Mesenchymal stem cell (in vitro differentiated cells and primary cell): ENCODE measurements around the gene VANGL2.
A peak's percentile ranks its signal among the peaks of the same experiment; 100 is the strongest.

Experiments
- DNase-seq: peaks from one replicate; pipeline ENCODE4 v3.0.0-alpha.2; 2013
- H2AFZ ChIP-seq: one replicate; pipeline ENCODE4 v1.6.1; 2013; ENCODE audit warnings: low read depth, mild to moderate bottlenecking, control low read depth, inconsistent platforms, low read length, moderate library complexity
- H2AK5ac ChIP-seq: 2 replicates; pipeline ENCODE4 v1.6.1; 2013; ENCODE audit warnings: low read length, moderate library complexity, mild to moderate bottlenecking, inconsistent platforms; ENCODE audit not compliant: severe bottlenecking
- H2BK120ac ChIP-seq: one replicate; pipeline ENCODE4 v1.6.1; 2013; ENCODE audit warnings: low read depth, mild to moderate bottlenecking, inconsistent platforms, low read length, moderate library complexity
- H2BK12ac ChIP-seq, 2 experiments: one replicate each; pipeline ENCODE4 v1.6.1; 2013; ENCODE audit warnings: inconsistent platforms in 2 of 2, low read length in 2 of 2, mild to moderate bottlenecking in 2 of 2, moderate library complexity in 2 of 2, control low read depth in 1 of 2
- H2BK15ac ChIP-seq: one replicate; pipeline ENCODE4 v1.6.1; 2013; ENCODE audit warnings: mild to moderate bottlenecking, low read depth, inconsistent platforms; ENCODE audit not compliant: poor library complexity, severe bottlenecking
- H2BK5ac ChIP-seq: 2 replicates; pipeline ENCODE4 v1.6.1; 2013; ENCODE audit warnings: low read depth, mild to moderate bottlenecking, low read length, control low read depth, inconsistent platforms; ENCODE audit not compliant: poor library complexity, severe bottlenecking
- H3K14ac ChIP-seq, 2 experiments: one replicate each; pipeline ENCODE4 v1.6.1; 2013; ENCODE audit warnings: inconsistent platforms in 2 of 2, low read length in 2 of 2, control low read depth in 1 of 2, mild to moderate bottlenecking in 1 of 2, moderate library complexity in 1 of 2
- H3K18ac ChIP-seq, 2 experiments: one replicate each; pipeline ENCODE4 v1.6.1; 2013; ENCODE audit warnings: inconsistent platforms in 2 of 2, low read length in 2 of 2, control low read depth in 1 of 2, low read depth in 1 of 2, mild to moderate bottlenecking in 1 of 2
- H3K23ac ChIP-seq, 2 experiments: one replicate each; pipeline ENCODE4 v1.6.1; 2013; ENCODE audit warnings: inconsistent platforms in 2 of 2, low read length in 2 of 2, mild to moderate bottlenecking in 2 of 2, moderate library complexity in 2 of 2, control low read depth in 1 of 2
- H3K27ac ChIP-seq: 2 replicates; pipeline ENCODE4 v1.5.1; 2013; ENCODE audit warnings: mild to moderate bottlenecking, moderate library complexity, low read length, control low read depth, inconsistent platforms; ENCODE audit not compliant: poor library complexity, severe bottlenecking
- H3K27me3 ChIP-seq, 2 experiments: 2 replicates each; pipeline versions ENCODE4 v1.6.1 to v1.7.0; 2013; ENCODE audit warnings: low read length in 2 of 2, mild to moderate bottlenecking in 2 of 2, moderate library complexity in 2 of 2, control low read depth in 1 of 2, inconsistent platforms in 1 of 2; ENCODE audit not compliant: control insufficient read depth in 1 of 2, insufficient read depth in 1 of 2
- H3K36me3 ChIP-seq, 2 experiments: 2 replicates each; pipeline versions ENCODE4 v1.6.1 to v1.7.0; 2013; ENCODE audit warnings: low read length in 2 of 2, control low read depth in 1 of 2, inconsistent platforms in 1 of 2, low read depth in 1 of 2, mild to moderate bottlenecking in 1 of 2; ENCODE audit not compliant: insufficient read depth in 2 of 2, control insufficient read depth in 1 of 2
- H3K4ac ChIP-seq, 2 experiments: one replicate each; pipeline ENCODE4 v1.6.1; 2013; ENCODE audit warnings: inconsistent platforms in 2 of 2, low read length in 2 of 2, mild to moderate bottlenecking in 2 of 2, moderate library complexity in 2 of 2, control low read depth in 1 of 2, low read depth in 1 of 2
- H3K4me1 ChIP-seq: 2 replicates; pipeline ENCODE4 v1.6.1; 2013; ENCODE audit warnings: low read depth, low read length, control low read depth; ENCODE audit not compliant: control insufficient read depth, insufficient read depth
- H3K4me2 ChIP-seq: 2 replicates; pipeline ENCODE4 v1.6.1; 2013; ENCODE audit warnings: low read length, mild to moderate bottlenecking, inconsistent platforms; ENCODE audit not compliant: poor library complexity, severe bottlenecking
- H3K4me3 ChIP-seq, 2 experiments: 2 replicates each; pipeline versions ENCODE4 v1.5.1 to v1.7.0; 2013; ENCODE audit warnings: low read length in 2 of 2, mild to moderate bottlenecking in 2 of 2, control low read depth in 1 of 2, low read depth in 1 of 2; ENCODE audit not compliant: insufficient read depth in 1 of 2
- H3K79me1 ChIP-seq: replicated peaks from 2 replicates; pipeline ENCODE4 v1.6.1; 2013; ENCODE audit warnings: mild to moderate bottlenecking, control low read depth, low read length, inconsistent platforms; ENCODE audit not compliant: poor library complexity, severe bottlenecking
- H3K9ac ChIP-seq: 2 replicates; pipeline ENCODE4 v1.7.0; 2013; ENCODE audit warnings: mild to moderate bottlenecking, low read length, moderate library complexity
- H3K9me3 ChIP-seq: 2 replicates; pipeline ENCODE4 v1.7.0; 2013; ENCODE audit warnings: mild to moderate bottlenecking, low read length; ENCODE audit not compliant: control insufficient read depth
- H4K8ac ChIP-seq: one replicate; pipeline ENCODE4 v1.6.1; 2013; ENCODE audit warnings: inconsistent platforms, mild to moderate bottlenecking, low read length, moderate library complexity
- H4K91ac ChIP-seq: one replicate; pipeline ENCODE4 v1.6.1; 2013; ENCODE audit warnings: mild to moderate bottlenecking, low read length, inconsistent platforms
- WGBS: methylation state at CpG from one replicate; pipeline ENCODE4 v1.1.7; 2013; ENCODE audit warnings: mixed read lengths; 5-methylcytosine and 5-hydroxymethylcytosine counted together

Gene VANGL2

GRCh38 chr1:160406131-160406968, 6.0 kb downstream of the VANGL2 start:
- Histone ChIP-seq H3K36me3 (peaks cover 0 to 17% of the 10 kb centered on the region in 2 experiments), H2BK120ac (no peak overlapping the region), H3K4me2 (no peak overlapping the region), H3K4me3 (no peak overlapping the region), H2AFZ (no peak overlapping the region), H4K91ac (no peak overlapping the region), H2AK5ac (no peak overlapping the region), H3K9me3 (no peaks in the 10 kb centered on the region), H3K79me1 (peaks cover 53% of the 10 kb centered on the region), H3K14ac (no peak overlapping the region), H2BK15ac (no peak overlapping the region), H2BK5ac (no peak overlapping the region), H3K18ac (no peak overlapping the region), H4K8ac (no peak overlapping the region), H3K27ac (no peak overlapping the region), H3K4ac (no peak overlapping the region), H3K27me3 (peaks cover 0 to 87% of the 10 kb centered on the region in 2 experiments), H2BK12ac (no peak overlapping the region), H3K23ac (no peak overlapping the region), H3K4me1 (peaks cover 37% of the 10 kb centered on the region), H3K9ac (no peak overlapping the region)
- no peak for DNase-seq
- WGBS, result 97% methylated on average over 13 of the region's 15 CpGs

- H3K4me2 ChIP-seq, result peak overlapping the region; percentile 17
- H4K91ac ChIP-seq, result no peak overlapping the region
- no peaks in the 10 kb centered on the region for H3K9me3 ChIP-seq
- H3K18ac ChIP-seq, result no peak overlapping the region
- H3K9ac ChIP-seq, result no peak overlapping the region
- no peak overlapping the region for H2BK5ac ChIP-seq
- H2BK12ac ChIP-seq, result no peak overlapping the region
- H3K27ac ChIP-seq, result peak overlapping the region; percentile 15
- H2AFZ ChIP-seq, result no peak overlapping the region
- H3K27me3 ChIP-seq, result peaks cover 0 to 82% of the 10 kb centered on the region in 2 experiments
- H4K8ac ChIP-seq, result no peak overlapping the region
- no peak for DNase-seq
- H3K36me3 ChIP-seq, result peaks cover 0 to 17% of the 10 kb centered on the region in 2 experiments
- 87% methylated on average over 12 of the region's 12 CpGs for WGBS
- peaks cover 47% of the 10 kb centered on the region for H3K79me1 ChIP-seq
- peak overlapping the region; percentile 76 for H2AK5ac ChIP-seq
- no peak overlapping the region for H3K4me3 ChIP-seq
- H3K4me1 ChIP-seq, result peaks cover 28% of the 10 kb centered on the region
- H2BK15ac ChIP-seq, result no peak overlapping the region
- H3K14ac ChIP-seq, result peak overlapping the region in 1 of 2 experiments; percentile 36
- H3K4ac ChIP-seq, result no peak overlapping the region
- no peak overlapping the region for H3K23ac ChIP-seq
- no peak overlapping the region for H2BK120ac ChIP-seq
Observed at GRCh38 chr1:160407839-160408801, 7.8 kb downstream of the VANGL2 start.

- DNase-seq, result no peak
- Histone ChIP-seq H3K4me3 (no peak overlapping the region), H2AK5ac (peak overlapping the region; percentile 76), H2BK12ac (no peak overlapping the region), H2BK5ac (no peak overlapping the region), H2BK120ac (no peak overlapping the region), H3K9me3 (no peaks in the 10 kb centered on the region), H3K79me1 (peaks cover 50% of the 10 kb centered on the region), H3K4me2 (no peak overlapping the region), H3K9ac (no peak overlapping the region), H2BK15ac (no peak overlapping the region), H3K23ac (no peak overlapping the region), H4K8ac (no peak overlapping the region), H3K4me1 (peaks cover 28% of the 10 kb centered on the region), H3K18ac (no peak overlapping the region), H4K91ac (no peak overlapping the region), H3K4ac (no peak overlapping the region), H2AFZ (no peak overlapping the region), H3K14ac (no peak overlapping the region), H3K27me3 (peaks cover 0 to 79% of the 10 kb centered on the region in 2 experiments), H3K36me3 (peaks cover 0 to 17% of the 10 kb centered on the region in 2 experiments), H3K27ac (no peak overlapping the region)
- WGBS, result 87% methylated on average over 4 of the region's 4 CpGs
Observed at GRCh38 chr1:160408864-160409263, 8.5 kb downstream of the VANGL2 start.

- WGBS, result 92% methylated on average over 4 of the region's 5 CpGs
- H3K9me3 ChIP-seq, result no peaks in the 10 kb centered on the region
- no peak overlapping the region for H2BK15ac ChIP-seq
- H3K4me1 ChIP-seq, result peaks cover 25% of the 10 kb centered on the region
- peaks cover 0 to 79% of the 10 kb centered on the region in 2 experiments for H3K27me3 ChIP-seq
- no peak for DNase-seq
- H3K18ac ChIP-seq, result no peak overlapping the region
- no peak overlapping the region for H3K4ac ChIP-seq
- no peak overlapping the region for H2BK12ac ChIP-seq
- H2AFZ ChIP-seq, result no peak overlapping the region
- H2BK5ac ChIP-seq, result no peak overlapping the region
- no peak overlapping the region for H2BK120ac ChIP-seq
- no peak overlapping the region for H4K8ac ChIP-seq
- H3K4me3 ChIP-seq, result no peak overlapping the region
- peaks cover 52% of the 10 kb centered on the region for H3K79me1 ChIP-seq
- no peak overlapping the region for H3K27ac ChIP-seq
- H2AK5ac ChIP-seq, result no peak overlapping the region
- no peak overlapping the region for H4K91ac ChIP-seq
- H3K14ac ChIP-seq, result no peak overlapping the region
- no peak overlapping the region for H3K9ac ChIP-seq
- no peak overlapping the region for H3K4me2 ChIP-seq
- H3K23ac ChIP-seq, result no peak overlapping the region
- peaks cover 0 to 17% of the 10 kb centered on the region in 2 experiments for H3K36me3 ChIP-seq
Observed at GRCh38 chr1:160409486-160409885, 9.1 kb downstream of the VANGL2 start.
